ENCODE results near the gene DST.

GRCh38 chr6:56655249-56655648, 12.6 kb upstream of the DST start:
- TF ChIP-seq CTCF (IDR thresholded peaks at IDR 0.05; ENCODE audit: low read depth, low read length, poor library complexity, severe bottlenecking) (no peak), EZH2phosphoT487 (IDR thresholded peaks at IDR 0.05; ENCODE audit: borderline replicate concordance, low read length) (no peak)

All from DOHH2 (cell line).